ENCODE measurements around the gene CPSF4L.
A peak's percentile ranks its signal among the peaks of the same experiment; 100 is the strongest.

CPSF4L gene

DNA sequence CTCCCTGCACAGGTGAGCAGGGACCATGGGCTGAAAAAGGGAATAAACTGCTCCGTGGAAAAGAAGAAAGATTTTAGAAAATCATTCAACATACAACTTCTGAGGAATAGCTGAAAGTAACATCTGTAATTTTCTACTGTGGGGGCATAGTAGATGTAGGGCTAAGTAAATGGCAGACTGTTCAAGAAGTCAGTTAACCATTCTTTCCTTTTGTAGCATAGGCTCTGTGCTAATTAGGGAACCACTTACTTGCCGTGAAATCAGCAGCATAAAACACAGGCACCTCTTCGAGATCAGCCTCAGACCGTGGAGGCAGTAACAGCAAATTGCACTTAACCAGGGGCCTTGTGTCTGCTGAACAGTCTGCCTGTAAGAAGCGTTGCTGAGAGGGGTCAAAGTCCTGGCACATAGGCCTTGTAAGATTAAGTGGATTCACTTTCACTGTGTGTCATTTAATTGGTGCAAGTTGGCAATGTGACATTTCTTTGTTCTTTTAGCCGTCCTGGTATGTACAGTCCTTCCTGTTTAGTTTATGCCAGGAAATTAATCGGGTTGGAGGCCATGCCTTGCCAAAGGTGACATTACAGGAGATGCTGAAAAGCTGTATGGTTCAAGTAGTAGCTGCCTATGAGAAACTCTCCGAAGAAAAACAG lies 58.4 kb downstream of the CPSF4L start:
- Histone ChIP-seq H2AK5ac (ENCODE audit: low read length, severe bottlenecking) (no peak overlapping the region), H3K4me2 (ENCODE audit: low read length, poor library complexity, severe bottlenecking) (no peak overlapping the region), H2BK120ac (ENCODE audit: low read depth, low read length) (no peak overlapping the region), H3K36me3 (ENCODE audit: control insufficient read depth in 1 of 2, insufficient read depth in 2 of 2, low read depth in 1 of 2, low read length in 2 of 2) (peaks cover 68 to 93% of the 10 kb centered on the region in 2 experiments), H3K9me3 (ENCODE audit: control insufficient read depth, low read length) (no peaks in the 10 kb centered on the region), H3K23ac (ENCODE audit: low read length in 2 of 2) (no peak overlapping the region), H2BK15ac (ENCODE audit: low read depth, poor library complexity, severe bottlenecking) (no peak overlapping the region), H2BK12ac (ENCODE audit: low read length in 2 of 2) (no peak overlapping the region), H4K91ac (ENCODE audit: low read length) (no peak overlapping the region), H3K4ac (ENCODE audit: low read depth in 1 of 2, low read length in 2 of 2) (no peak overlapping the region), H4K8ac (ENCODE audit: low read length) (no peak overlapping the region), H3K4me1 (ENCODE audit: control insufficient read depth, insufficient read depth, low read depth, low read length) (peaks cover 19% of the 10 kb centered on the region), H3K14ac (ENCODE audit: low read length in 2 of 2) (no peak overlapping the region), H3K79me1 (replicated peaks; ENCODE audit: low read length, poor library complexity, severe bottlenecking) (peaks cover 31% of the 10 kb centered on the region), H2BK5ac (ENCODE audit: low read depth, low read length, poor library complexity, severe bottlenecking) (no peak overlapping the region), H3K9ac (ENCODE audit: low read length) (no peak overlapping the region), H2AFZ (ENCODE audit: low read depth, low read length) (no peak overlapping the region), H3K18ac (ENCODE audit: low read depth in 1 of 2, low read length in 2 of 2) (no peak overlapping the region), H3K27me3 (ENCODE audit: control insufficient read depth in 1 of 2, insufficient read depth in 1 of 2, low read length in 2 of 2) (no peaks in the 10 kb centered on the region), H3K4me3 (ENCODE audit: insufficient read depth in 1 of 2, low read depth in 1 of 2, low read length in 2 of 2) (no peak overlapping the region), H3K27ac (ENCODE audit: low read length, poor library complexity, severe bottlenecking) (no peak overlapping the region)
- no peak for DNase-seq
- WGBS = 77% methylated on average over 7 of the region's 8 CpGs

DNA sequence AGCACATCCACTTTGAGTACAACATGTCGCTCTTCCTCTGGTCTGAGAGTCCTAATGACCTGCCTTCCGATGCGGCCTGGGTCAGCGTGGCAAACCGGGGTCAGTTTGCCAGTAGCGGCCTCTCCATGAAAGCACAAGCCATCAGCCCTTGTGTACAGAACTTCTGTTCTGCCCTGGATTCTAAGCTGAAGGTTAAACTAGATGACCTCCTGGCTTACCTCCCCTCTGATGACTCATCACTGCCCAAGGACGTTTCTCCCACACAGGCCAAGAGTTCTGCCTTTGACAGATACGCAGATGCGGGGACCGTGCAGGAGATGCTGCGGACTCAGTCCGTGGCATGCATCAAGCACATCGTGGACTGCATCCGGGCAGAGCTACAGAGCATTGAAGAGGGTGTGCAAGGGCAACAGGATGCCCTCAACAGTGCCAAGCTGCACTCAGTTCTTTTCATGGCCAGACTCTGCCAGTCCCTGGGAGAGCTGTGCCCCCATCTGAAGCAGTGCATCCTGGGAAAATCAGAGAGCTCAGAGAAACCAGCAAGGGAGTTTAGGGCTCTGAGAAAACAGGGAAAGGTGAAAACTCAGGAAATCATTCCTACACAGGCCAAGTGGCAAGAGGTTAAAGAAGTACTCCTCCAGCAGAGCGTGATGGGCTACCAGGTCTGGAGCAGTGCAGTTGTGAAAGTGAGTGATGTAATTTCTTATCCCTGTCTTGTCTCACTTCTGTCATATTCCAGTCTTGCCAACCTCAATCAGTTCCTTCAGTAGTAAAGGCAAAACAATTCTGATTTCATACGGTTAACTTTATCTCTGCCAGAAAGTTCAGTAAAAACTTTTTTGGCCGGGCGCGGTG lies 60.2 kb downstream of the CPSF4L start:
- Histone ChIP-seq H2AFZ (ENCODE audit: low read depth, low read length) (no peak overlapping the region), H2BK12ac (ENCODE audit: low read length in 2 of 2) (no peak overlapping the region), H4K91ac (ENCODE audit: low read length) (peak overlapping the region; percentile 46), H3K27ac (ENCODE audit: low read length, poor library complexity, severe bottlenecking) (no peak overlapping the region), H3K14ac (ENCODE audit: low read length in 2 of 2) (peak overlapping the region in 1 of 2 experiments; percentile 6), H3K27me3 (ENCODE audit: control insufficient read depth in 1 of 2, insufficient read depth in 1 of 2, low read length in 2 of 2) (no peaks in the 10 kb centered on the region), H3K4me3 (ENCODE audit: insufficient read depth in 1 of 2, low read depth in 1 of 2, low read length in 2 of 2) (no peak overlapping the region), H2BK15ac (ENCODE audit: low read depth, poor library complexity, severe bottlenecking) (no peak overlapping the region), H2BK120ac (ENCODE audit: low read depth, low read length) (no peak overlapping the region), H3K4me2 (ENCODE audit: low read length, poor library complexity, severe bottlenecking) (no peak overlapping the region), H3K4ac (ENCODE audit: low read depth in 1 of 2, low read length in 2 of 2) (no peak overlapping the region), H2BK5ac (ENCODE audit: low read depth, low read length, poor library complexity, severe bottlenecking) (no peak overlapping the region), H3K18ac (ENCODE audit: low read depth in 1 of 2, low read length in 2 of 2) (no peak overlapping the region), H3K9ac (ENCODE audit: low read length) (no peak overlapping the region), H3K23ac (ENCODE audit: low read length in 2 of 2) (no peak overlapping the region), H2AK5ac (ENCODE audit: low read length, severe bottlenecking) (no peak overlapping the region), H4K8ac (ENCODE audit: low read length) (no peak overlapping the region), H3K36me3 (ENCODE audit: control insufficient read depth in 1 of 2, insufficient read depth in 2 of 2, low read depth in 1 of 2, low read length in 2 of 2) (peaks cover 75 to 95% of the 10 kb centered on the region in 2 experiments), H3K4me1 (ENCODE audit: control insufficient read depth, insufficient read depth, low read depth, low read length) (peaks cover 19% of the 10 kb centered on the region), H3K9me3 (ENCODE audit: control insufficient read depth, low read length) (no peaks in the 10 kb centered on the region), H3K79me1 (replicated peaks; ENCODE audit: low read length, poor library complexity, severe bottlenecking) (peaks cover 44% of the 10 kb centered on the region)
- WGBS = 88% methylated on average over 18 of the region's 19 CpGs
- no peak for DNase-seq

GRCh38 chr17:73200476-73200875 lies 61.2 kb downstream of the CPSF4L start:
- Histone ChIP-seq H3K9me3 (ENCODE audit: control insufficient read depth, low read length) (no peaks in the 10 kb centered on the region), H2AFZ (ENCODE audit: low read depth, low read length) (no peak overlapping the region), H2BK15ac (ENCODE audit: low read depth, poor library complexity, severe bottlenecking) (no peak overlapping the region), H3K4ac (ENCODE audit: low read depth in 1 of 2, low read length in 2 of 2) (no peak overlapping the region), H4K8ac (ENCODE audit: low read length) (no peak overlapping the region), H3K27ac (ENCODE audit: low read length, poor library complexity, severe bottlenecking) (no peak overlapping the region), H3K9ac (ENCODE audit: low read length) (no peak overlapping the region), H4K91ac (ENCODE audit: low read length) (no peak overlapping the region), H3K4me1 (ENCODE audit: control insufficient read depth, insufficient read depth, low read depth, low read length) (peaks cover 18% of the 10 kb centered on the region), H2AK5ac (ENCODE audit: low read length, severe bottlenecking) (no peak overlapping the region), H3K14ac (ENCODE audit: low read length in 2 of 2) (no peak overlapping the region), H3K79me1 (replicated peaks; ENCODE audit: low read length, poor library complexity, severe bottlenecking) (peaks cover 46% of the 10 kb centered on the region), H2BK12ac (ENCODE audit: low read length in 2 of 2) (no peak overlapping the region), H2BK5ac (ENCODE audit: low read depth, low read length, poor library complexity, severe bottlenecking) (no peak overlapping the region), H3K27me3 (ENCODE audit: control insufficient read depth in 1 of 2, insufficient read depth in 1 of 2, low read length in 2 of 2) (no peaks in the 10 kb centered on the region), H3K36me3 (ENCODE audit: control insufficient read depth in 1 of 2, insufficient read depth in 2 of 2, low read depth in 1 of 2, low read length in 2 of 2) (peaks cover 70 to 92% of the 10 kb centered on the region in 2 experiments), H3K4me2 (ENCODE audit: low read length, poor library complexity, severe bottlenecking) (no peak overlapping the region), H3K18ac (ENCODE audit: low read depth in 1 of 2, low read length in 2 of 2) (no peak overlapping the region), H3K23ac (ENCODE audit: low read length in 2 of 2) (no peak overlapping the region), H2BK120ac (ENCODE audit: low read depth, low read length) (no peak overlapping the region), H3K4me3 (ENCODE audit: insufficient read depth in 1 of 2, low read depth in 1 of 2, low read length in 2 of 2) (no peak overlapping the region)
- no peak for DNase-seq
- WGBS = 92% methylated on average over 10 of the region's 10 CpGs

DNA sequence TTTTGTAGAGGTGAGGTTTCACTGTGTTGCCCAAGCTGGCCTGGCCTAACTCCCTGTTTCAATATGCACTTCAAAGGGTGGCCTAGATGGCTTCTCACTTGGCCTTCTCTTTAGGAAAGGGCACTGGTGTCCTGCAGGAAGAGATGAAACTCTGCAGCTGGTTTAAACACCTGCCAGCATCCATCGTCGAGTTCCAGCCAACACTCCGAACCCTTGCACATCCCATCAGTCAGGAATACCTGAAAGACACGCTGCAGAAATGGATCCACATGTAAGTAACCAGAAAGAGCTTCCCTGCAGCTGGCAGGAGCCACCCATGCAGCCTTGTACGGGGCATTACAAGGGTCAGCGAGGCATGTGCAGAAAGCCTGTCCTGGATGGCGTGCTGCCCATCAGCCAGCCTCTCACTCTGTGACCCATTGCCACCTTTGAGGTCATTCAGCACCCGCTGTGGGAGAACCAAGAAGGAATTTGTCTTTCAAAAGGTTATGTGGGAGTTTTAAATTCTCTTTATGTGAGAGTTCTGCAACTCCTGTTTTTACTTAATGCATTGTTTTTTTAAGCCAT lies 61.8 kb downstream of the CPSF4L start:
- H3K36me3 ChIP-seq (ENCODE audit: control insufficient read depth in 1 of 2, insufficient read depth in 2 of 2, low read depth in 1 of 2, low read length in 2 of 2) = peaks cover 67 to 86% of the 10 kb centered on the region in 2 experiments
- H2AK5ac ChIP-seq (ENCODE audit: low read length, severe bottlenecking) = no peak overlapping the region
- no peaks in the 10 kb centered on the region for H3K27me3 ChIP-seq (ENCODE audit: control insufficient read depth in 1 of 2, insufficient read depth in 1 of 2, low read length in 2 of 2)
- H3K23ac ChIP-seq (ENCODE audit: low read length in 2 of 2) = no peak overlapping the region
- H3K18ac ChIP-seq (ENCODE audit: low read depth in 1 of 2, low read length in 2 of 2) = no peak overlapping the region
- H4K91ac ChIP-seq (ENCODE audit: low read length) = no peak overlapping the region
- no peak overlapping the region for H2AFZ ChIP-seq (ENCODE audit: low read depth, low read length)
- no peak overlapping the region for H3K4ac ChIP-seq (ENCODE audit: low read depth in 1 of 2, low read length in 2 of 2)
- no peak overlapping the region for H2BK15ac ChIP-seq (ENCODE audit: low read depth, poor library complexity, severe bottlenecking)
- no peak overlapping the region for H3K14ac ChIP-seq (ENCODE audit: low read length in 2 of 2)
- no peak overlapping the region for H3K27ac ChIP-seq (ENCODE audit: low read length, poor library complexity, severe bottlenecking)
- no peak overlapping the region for H2BK5ac ChIP-seq (ENCODE audit: low read depth, low read length, poor library complexity, severe bottlenecking)
- H3K9ac ChIP-seq (ENCODE audit: low read length) = no peak overlapping the region
- H3K4me2 ChIP-seq (ENCODE audit: low read length, poor library complexity, severe bottlenecking) = no peak overlapping the region
- no peak overlapping the region for H2BK120ac ChIP-seq (ENCODE audit: low read depth, low read length)
- no peak overlapping the region for H4K8ac ChIP-seq (ENCODE audit: low read length)
- no peak overlapping the region for H3K4me3 ChIP-seq (ENCODE audit: insufficient read depth in 1 of 2, low read depth in 1 of 2, low read length in 2 of 2)
- H2BK12ac ChIP-seq (ENCODE audit: low read length in 2 of 2) = no peak overlapping the region
- H3K9me3 ChIP-seq (ENCODE audit: control insufficient read depth, low read length) = no peaks in the 10 kb centered on the region
- peaks cover 20% of the 10 kb centered on the region for H3K4me1 ChIP-seq (ENCODE audit: control insufficient read depth, insufficient read depth, low read depth, low read length)
- 95% methylated on average over 7 of the region's 8 CpGs for WGBS
- H3K79me1 ChIP-seq (replicated peaks; ENCODE audit: low read length, poor library complexity, severe bottlenecking) = peaks cover 46% of the 10 kb centered on the region
- no peak for DNase-seq

All from mesenchymal stem cell (in vitro differentiated cells and primary cell).